Stimulated activated CD8-positive, alpha-beta memory T cell treated with anti-CD3 and anti-CD28 coated beads, Interleukin-12 subunit alpha, Interleukin-12 subunit beta, amount 100 ng/mL, for 4 hours (primary cell): Measurements from ENCODE around the gene HOXB6.

Experiments
- DNase-seq: peaks from one replicate; pipeline ENCODE4 v3.0.0-alpha.2; 2020; ENCODE audit warnings: low read depth

The HOXB6 gene

DNA sequence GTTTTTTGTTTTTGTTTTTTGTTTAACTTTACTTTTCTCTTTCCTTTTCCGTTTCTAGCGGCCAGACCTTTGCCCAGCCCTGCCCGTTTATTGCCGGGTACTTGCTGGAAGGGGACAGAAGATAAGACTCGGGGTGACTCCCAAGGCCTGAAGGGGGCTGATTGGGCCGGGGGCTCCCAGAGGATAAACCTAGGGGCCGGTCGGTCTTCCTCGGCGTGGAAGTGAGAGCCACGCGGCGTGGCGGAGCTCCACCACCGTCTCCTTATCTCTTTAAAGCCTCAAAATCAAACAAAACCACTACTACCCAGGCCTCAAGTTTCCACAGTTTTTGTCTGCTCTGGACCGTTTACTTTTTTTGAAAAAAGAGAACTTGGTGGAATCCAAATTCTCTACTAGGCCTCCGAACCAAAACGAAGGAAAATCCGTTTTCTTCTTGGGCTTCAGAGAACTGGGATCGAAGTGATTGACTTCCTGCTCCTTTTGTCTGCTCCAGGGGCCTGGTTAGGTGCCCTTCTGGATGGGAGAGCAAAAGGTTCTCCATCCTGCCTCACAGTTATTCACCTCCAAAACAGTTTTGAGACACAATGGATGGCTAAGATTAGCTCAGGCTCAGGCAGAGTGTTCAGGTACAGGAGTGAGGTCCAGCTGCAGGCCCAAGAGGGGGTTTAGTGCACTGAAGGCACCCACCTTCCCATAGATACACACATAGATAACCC, 29.9 kb upstream of the HOXB6 start:
- DNase-seq, result no peak

DNA sequence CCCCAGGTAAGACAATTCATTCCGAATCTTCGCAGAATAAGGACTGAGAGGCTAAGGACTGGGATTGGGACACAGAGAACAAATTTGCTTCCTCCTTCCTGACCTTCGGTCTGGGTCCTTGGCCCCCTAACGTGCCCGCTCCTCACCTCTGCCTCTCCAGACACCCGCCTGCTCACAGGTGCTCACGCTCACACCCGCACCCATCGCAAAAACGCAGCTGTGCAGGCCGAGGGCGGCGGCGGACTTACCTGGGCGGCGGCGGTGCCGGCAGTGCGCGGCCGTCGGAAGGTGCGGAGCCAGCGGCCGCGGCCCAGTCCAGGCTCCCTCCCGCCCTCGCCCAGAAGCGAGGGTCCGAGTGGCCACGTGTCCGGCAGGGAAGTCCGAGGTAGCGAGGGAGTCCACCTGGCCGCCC, 28.5 kb upstream of the HOXB6 start:
- no peak for DNase-seq

DNA sequence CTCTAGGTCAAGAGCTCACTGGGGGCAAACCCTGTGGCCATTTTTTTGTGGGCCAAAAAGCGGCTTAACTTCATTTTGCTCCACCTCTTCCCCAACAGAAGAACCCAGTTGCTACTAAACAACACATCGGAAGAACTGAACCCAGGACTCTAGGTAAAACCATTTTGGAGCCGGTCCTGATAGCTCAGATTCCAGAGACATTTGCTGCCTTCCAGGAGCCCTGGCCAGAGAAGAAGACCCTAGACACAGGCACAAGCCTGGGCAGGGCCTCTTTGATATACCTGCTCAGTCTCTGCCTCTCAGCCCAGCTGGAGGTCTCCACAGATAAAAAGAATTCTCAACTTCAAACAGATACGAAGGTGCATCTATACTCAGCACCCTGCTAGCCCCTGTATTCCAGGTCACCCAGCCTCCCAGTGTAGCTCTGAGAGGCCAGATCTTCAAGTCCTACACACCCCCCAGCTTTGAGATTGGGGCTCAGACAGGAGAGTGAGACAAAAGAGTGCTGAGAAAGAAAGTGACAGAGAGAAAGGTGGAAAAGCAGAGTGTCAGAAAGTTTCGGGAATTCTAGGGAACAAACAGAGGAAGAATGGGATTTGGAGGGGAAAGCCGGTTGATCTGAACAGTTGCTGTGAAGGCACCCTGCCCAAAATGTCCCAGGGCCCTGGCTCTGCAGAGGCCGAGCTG, 27.9 kb upstream of the HOXB6 start:
- DNase-seq, result no peak

DNA sequence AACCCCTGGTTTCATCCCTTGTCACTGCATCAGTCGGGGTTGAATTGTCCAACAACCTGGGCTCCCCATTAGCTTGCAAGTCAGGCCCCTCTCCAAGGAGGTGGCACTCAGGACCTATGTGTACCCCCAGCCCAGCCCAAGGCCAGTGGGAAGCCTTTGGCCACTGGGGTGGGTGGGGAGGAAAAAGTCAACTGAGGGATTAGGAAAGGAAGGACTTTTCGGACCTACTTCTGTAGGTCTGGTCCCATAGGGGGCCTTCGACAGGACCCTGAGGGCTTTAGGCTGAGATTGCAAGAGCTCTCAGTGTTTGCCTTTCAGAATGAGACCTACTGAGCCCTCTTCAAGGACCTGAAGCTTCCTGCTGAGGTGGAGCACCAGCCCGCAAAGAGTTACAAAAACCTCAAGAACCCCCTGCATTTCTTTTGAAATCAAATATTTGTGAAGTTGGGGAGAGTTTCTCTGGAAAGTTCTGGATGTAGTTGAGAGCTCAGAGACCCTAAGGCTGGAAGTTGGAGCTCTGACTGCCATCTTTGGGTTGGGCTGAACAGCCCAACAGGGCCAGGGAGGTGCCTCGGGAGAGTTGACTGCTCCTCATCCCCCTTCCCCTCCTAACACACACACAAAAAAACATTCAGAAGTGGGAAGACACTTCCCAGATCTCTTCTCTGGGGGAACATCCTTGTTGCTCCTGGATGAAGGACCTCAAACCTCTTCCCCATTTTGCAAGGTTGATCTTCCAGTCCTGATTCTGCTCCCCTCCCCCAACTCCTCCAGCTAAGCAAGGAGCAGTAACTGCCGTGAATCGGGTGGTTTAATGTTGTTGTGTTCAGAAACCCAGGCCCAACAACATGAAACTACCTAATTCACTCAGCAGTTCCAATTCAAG, 27.1 kb upstream of the HOXB6 start:
- no peak for DNase-seq

DNA sequence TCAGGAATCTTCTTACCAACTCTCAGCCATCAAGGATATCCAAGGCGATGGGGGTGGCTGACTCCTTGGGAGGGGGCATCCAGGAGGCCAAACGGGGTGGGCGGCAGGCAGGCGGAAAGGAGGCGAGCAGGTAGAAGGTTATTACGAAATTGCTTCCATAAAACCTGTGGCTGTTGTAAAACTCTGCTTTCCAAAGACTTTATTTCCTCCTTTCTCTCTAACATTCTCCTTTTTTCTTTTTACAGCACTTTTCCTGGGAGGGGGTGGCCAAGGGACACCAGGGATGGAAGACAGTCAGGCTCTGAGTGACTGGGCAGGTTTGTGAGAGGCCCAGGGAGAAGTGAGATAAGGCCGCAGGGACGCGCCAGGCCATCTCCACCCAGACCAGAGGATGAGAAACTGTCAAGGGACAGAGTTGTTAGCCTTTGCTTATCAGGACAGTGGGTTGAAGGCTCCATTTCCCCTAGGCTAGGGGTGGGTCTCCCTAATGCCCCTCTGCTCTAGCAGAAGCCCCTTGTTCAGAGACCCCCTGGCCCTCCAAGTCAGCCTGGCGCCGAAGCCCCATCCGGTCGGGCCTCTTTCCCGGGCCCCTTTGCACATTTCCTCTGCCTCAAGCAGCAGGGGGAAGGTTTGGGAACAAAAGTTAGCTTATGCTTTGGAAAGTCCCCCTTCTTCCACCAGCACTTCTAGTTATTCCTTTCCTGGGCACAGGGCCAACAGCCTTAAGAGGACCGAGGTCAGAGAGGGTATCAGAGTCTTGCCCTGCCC, 26.3 kb upstream of the HOXB6 start:
- DNase-seq, result no peak

DNA sequence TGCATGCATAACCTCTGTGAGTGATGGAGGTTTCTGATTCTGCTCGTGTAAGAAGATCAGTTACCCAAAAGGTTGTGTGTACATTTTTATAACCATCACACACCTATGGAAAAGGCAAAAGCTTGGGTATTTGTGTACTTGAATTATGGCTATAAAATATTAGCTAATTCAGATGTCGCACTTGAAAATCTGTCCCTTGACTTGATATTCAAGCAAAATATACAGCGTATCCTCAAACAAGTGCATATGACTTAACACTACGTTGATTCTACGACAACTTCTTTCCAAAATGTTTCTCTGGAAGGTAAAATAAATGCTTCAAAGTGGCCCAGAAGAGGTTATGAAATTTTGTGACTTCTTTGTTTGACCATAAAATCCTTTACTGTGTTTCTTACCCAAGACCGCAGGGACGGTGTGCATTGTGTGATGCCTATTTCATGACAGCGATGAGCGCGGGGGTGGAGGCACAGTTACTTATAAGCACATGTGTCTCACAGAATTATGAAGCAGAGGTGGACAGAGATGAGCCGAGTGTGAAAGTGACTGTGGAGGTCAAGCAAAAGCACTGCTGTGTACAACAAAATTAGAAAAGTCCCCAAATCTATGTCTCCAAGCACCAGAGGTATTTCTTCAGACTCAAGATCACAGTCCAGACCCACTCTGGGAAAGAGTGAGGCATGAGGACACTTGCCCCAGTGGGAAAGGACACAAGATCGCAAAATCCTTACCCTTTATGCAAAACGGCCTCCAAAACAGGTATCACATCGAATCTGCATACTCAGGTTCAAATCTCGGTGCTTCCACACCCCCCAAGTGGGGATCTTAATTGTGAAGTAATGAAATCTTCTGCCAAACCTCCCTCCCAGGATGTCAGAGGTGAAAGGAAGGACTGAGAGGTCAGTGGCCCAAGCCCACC, 25.5 kb upstream of the HOXB6 start:
- no peak for DNase-seq

DNA sequence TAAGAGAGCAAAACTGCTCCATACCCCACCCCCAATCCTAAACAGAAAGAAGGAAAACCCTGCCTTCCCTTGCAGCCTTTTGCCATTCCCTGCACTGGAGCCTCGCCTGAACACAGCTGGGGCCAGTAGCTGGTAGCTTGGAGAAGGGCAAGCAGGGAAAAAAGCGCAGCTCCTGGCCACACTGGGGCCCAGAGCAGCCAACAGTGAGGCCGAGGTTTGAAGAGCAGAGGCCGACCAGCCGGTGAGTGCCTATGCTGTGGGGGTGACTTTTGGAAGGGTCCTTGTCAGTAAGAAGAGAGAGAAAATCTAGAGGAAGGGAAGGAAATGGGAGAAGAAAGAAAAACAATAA, 24.6 kb upstream of the HOXB6 start:
- no peak for DNase-seq

DNA sequence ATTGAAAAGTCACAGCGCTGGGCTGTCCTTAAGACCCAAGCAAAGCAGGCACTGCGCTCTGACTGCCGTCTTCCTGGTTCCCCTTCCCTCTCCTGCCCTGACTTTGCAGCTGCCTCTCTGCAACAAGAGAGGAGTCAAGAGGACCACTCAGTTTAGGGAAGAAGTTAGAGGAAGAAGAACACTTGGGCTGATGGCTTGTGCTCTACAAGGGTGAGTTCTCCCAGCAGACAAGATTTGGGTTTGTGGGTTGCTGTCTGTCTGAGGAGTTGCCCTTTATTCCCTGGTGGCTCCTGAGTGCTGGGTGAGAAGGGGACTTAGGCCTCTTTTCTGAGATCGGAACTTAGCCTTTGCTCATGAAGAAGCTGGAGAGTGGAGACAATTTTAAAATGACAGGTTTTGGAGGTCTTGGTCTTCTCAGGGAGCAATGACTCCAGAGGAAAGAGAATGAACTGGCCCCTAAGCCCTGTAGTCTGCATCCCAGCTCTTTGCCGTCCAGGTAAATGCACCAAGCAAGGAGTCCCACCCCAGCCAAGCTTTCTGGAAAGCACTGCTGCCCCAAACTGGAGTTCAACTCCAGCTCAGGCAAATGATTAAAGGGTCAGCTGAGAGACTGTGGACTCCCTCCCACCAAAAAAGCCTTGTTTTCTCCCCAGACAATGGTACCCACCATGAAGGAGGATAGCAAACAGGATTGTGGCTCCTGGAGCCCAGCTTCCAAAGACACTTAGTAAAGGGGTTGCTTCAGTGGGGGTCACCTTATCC, 24.0 kb upstream of the HOXB6 start:
- no peak for DNase-seq

DNA sequence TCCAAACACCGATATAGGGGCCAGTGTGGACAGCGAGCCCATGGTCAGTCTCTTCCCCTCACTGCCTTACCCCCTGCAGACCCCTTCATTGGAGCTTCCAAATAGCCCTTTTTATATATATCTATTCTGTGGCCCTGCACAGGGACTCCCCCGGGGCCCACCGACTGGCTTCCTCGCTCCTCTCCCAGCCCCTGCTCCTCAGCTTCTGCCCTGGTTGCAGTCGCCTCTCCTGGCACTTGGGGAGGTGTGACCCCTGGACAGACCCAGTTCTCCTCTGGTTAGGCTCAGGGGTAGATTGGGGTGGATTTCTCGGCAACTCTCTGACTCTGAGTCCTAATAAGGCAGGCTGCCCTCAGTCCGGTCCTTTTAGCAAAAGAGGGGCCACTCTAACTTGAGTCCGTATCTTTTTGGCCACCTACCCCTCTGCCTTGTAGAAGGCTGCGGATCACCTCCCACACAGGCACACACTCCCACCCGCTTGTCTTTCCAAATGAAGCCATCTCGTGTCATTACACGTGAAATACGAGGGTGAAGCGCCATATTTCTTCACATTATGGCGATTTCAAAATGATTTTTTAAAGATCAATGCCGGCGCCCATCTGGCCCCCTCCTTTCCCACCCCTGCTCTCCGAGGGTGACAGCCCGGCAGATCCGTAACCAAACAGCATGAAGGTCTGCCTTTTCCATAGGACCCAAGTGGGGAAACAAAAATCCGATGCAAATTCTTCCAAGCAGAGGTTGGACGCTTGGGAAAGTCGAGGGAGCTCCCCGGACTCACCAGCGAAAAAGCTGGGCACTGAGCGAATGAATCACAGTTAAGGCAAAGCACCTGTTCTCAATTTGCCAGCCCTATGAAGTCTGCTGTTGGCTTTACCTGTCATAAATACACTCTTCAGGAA, 23.1 kb upstream of the HOXB6 start:
- DNase-seq, result no peak

DNA sequence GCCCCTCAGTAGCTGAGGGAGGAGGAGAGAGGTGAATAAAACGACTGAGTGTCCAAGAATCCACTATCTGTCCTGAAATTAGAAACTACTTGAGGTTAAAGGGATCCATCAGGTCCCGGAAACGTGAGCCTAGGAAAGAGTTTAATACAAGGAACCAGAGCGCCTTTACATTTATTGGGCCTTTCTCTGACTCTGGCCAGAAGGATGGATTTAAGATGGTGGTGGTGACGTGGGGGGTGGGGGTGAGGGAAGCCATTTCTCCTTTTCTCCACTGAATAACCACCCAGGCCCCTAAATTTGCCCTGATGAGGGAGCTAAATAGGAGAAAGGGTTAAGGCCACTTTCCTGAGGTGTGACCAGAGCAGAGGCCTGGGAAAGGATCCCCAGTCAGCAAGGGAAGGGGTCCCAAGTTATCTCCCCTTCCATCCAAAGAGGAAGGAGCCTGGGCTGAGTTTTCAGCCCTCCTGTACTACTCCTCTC, 22.4 kb upstream of the HOXB6 start:
- DNase-seq, result no peak

DNA sequence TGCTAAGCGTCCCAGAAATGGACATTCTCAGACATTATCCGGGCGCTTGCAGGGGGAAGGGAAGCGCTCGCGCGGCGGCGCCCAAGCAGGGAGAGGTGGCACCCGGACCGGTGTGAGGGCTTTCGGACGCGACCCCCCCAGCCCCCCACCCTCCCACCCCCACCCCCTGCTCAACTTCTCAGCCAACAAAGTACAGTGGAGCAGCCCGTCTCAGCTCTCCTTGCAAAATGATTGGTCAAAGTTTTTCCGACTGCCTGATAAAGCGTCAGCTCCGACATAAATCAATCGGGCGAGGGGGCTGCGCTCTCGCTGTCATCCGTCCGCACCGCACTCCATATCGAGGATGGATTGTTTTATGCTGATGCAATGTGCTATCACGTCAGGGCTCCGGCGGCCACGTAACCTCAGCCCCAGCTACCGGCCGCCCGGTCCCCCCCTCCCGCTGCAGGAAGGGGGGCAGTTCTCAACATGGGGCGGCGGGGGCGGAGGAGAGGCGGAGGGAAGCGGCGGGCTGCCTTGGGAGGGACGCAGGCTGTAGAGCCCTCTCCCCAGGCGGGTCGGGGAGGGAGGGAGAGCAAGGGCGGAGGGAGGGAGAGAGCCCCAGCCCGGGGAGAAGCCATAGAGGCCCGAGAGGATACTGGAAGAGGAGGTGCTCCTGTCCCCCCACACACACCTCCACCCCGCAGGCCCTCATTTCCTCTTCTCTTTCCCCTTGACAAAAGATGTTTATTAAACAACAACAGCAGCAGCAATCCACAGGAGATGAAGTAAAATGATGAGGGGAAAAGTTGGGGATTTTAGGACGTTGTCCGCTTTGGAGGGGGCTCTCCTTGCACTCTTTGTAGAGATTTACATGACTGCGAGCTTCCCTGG, 21.7 kb upstream of the HOXB6 start, which contains the start of gene HOXB9:
HOXB9 (minus strand) TSS at position 114 of the 873 bp plus-strand sequence; CDS start at position 25, 89 bp downstream.
- peak; percentile 61 for DNase-seq

DNA sequence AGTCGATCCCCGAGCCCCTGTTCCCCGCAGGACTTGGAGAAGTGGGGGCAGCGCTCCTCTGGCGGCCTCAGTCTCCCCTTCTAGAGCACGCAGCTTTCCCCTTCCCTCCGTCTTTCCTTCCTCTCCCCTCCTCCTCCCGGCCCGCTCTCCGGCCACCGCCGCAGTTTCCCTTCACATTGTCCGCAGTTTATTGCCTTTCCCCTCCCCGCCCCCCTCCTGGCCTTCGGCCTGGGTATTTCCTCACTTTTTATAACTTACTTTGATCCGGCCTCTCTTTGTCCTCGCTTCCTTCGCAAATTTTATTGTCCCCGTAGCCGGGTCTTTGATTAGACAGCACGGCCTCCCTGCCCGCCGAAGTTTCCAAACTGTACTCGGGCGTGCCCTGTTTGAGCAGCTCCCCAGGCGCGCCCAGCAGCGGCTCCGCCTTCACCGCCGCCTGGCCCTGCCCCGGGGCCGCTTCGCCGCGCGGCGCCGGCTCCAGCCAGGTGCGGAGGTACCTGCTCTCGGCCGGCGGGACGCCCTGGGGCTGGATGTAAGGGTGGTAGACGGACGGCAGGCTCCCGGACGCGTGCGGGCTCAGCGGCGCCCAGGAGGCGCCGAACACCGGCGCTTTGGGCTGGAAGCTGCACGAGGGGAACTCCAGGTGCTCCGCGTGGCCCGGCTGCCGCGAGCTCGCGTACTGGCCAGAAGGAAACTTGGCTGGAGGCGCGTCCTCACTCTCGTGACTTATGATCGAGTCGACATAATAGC, 20.9 kb upstream of the HOXB6 start:
- no peak for DNase-seq

DNA sequence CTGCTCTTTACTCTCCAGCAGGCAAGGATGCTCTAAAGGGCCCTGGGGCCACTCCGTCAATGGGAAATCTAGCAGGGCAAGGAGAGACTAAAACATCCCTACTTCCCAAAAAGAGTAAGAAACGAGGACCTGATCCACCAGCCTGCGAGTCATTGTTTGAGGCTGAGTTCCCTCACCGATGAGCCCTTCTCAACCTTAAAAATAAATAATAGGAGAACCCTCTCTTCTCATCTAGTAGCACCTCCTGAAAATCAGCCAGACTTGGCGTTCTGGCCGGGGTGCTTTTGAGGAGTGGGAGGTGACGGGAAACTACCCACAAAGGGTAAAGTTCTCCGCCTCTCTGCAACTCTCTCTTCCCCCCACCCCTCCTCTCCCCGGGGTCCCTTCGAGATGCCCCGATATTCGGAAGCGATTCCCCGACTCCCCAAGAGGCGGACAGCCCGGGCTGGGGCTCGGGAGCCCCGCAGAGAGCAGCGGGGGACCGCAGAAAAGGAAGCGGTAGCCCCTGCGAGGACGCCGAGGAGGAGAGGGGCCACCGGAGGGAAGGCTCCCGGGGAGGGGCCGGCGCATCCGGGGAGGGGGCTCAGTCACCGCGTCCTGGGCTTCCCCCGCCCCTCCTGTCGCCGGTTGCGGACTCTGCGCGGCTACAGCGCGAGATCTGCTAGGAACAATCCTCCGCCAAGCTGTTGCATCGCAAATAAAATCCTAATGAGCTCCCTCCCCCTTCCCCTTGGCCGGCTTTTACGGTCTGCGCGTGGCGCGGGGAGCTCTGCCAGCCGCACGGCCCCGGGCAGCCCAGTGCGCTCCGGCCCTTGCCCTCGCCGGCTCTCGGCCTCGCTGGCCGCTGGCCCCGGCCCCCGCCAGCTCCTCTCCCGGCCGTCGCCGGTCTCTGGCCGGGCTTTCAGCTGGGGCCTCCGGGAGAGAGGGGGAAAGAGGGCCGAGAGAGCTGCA, 20.0 kb upstream of the HOXB6 start:
- DNase-seq, result no peak

DNA sequence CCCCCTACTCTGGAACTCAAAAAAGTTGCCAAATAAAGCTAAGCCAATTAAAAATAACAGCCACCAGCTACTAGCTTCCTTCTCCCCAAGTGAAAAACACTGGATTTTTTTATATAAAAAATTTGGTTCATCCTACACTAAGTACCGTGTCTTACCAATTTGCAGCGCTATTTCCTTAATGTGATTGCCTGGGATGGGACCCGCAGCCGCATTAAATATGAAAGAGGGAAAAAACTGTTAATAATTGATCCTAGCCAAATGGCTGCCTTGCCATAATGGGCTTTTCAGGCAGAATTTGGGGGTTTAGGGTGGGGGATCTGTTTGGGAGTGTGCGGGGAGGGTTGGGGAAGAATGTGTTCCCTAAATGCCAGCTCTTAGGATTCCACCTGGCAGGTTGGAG, 19.3 kb upstream of the HOXB6 start:
- DNase-seq, result no peak

DNA sequence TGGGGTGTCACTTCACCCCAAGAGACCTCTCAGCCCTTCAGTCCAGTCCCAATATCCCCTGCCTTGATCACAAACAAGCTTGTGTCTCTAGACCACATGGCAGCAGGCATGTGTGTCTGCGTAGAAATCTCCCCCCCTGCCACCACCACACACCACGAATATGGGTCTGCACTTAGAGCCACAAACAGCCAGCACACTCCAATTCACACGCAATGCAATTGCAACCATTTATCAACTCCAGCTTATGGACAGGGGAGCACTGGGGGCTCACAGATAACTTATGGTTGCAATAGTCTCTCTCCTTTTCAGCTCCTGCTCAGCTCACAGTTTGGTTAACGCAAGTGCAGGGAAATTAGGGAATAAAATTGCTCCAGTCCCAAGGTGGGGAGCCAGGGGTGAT, 18.8 kb upstream of the HOXB6 start:
- DNase-seq, result no peak

DNA sequence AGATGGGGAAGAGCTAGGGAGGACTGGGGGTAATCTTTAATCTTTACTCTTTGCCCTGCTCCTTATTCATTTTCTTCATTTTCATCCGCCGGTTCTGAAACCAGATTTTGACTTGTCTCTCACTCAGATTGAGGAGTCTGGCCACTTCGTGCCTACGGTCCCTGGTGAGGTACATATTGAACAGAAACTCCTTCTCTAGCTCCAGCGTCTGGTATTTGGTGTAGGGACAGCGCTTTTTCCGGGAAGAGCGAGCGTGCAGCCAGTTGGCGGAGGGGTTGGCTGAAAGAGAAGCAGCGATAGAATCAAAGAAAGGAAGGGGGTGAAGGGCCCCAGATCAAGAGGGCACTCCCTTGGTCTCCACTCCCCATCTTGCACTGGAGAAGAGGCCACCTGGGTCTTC, 18.1 kb upstream of the HOXB6 start:
- no peak for DNase-seq
